PC-9 (cell line): ENCODE results near the gene EGFL6.

ENCODE experiments used
- EZH2 ChIP-seq: fragments of 200-600 bp; sonication (generic); IDR thresholded peaks from 2 replicates; pipeline ENCODE4 v1.8.0; 2017; ENCODE audit warnings: antibody characterized with exemption, low read depth
- TF ChIP-seq, protein P1 (sequence below): fragments of 200-600 bp; sonication (generic); conservative IDR thresholded peaks from 2 replicates; pipeline ENCODE4 v1.6.1; 2017; ENCODE audit warnings: mixed run types, antibody characterized with exemption, mild to moderate bottlenecking, moderate library complexity

DNA sequence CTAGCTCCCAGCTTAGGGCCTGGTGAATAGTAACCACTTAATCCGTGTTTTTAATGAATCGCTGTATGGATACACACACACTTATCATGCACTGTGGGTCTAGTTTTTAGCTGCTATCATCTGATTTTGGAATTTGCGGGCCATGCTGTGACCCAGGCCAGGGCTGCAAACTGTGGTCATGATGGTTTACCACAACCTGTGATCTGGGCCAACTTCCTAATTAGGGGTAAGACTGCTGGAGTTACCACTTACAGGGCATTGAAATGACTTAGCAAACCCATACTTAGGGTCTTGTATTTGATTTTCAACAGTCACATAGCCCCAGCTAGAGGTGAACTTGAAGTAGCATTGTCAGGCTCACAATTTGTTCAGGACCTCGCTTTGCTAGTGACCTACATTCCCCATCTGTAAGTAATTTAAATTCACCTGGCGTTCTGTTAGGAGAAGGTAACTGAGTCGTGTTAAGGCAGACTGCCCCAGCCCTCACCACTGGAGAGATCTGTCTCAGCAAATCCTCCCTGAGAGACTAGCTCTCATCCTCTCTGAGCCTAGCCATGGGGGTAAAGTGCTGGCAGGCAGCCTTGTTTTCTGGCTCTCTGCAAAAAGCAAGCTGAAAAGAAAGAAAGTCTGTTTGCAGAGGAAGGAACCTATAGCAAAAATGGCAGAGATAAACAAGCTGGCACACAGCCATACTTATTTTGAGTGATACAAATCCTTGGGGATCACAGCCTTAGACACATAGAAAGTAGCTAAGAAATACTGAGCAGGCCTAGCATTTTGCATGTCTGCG lies 33.8 kb upstream of the EGFL6 start:
- TF ChIP-seq, protein P1, sequence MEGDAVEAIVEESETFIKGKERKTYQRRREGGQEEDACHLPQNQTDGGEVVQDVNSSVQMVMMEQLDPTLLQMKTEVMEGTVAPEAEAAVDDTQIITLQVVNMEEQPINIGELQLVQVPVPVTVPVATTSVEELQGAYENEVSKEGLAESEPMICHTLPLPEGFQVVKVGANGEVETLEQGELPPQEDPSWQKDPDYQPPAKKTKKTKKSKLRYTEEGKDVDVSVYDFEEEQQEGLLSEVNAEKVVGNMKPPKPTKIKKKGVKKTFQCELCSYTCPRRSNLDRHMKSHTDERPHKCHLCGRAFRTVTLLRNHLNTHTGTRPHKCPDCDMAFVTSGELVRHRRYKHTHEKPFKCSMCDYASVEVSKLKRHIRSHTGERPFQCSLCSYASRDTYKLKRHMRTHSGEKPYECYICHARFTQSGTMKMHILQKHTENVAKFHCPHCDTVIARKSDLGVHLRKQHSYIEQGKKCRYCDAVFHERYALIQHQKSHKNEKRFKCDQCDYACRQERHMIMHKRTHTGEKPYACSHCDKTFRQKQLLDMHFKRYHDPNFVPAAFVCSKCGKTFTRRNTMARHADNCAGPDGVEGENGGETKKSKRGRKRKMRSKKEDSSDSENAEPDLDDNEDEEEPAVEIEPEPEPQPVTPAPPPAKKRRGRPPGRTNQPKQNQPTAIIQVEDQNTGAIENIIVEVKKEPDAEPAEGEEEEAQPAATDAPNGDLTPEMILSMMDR = no peak
- TF ChIP-seq EZH2 = no peak
